ENCODE data around the gene SKIDA1. TPM values are rescaled to one million over a fixed set of nuclear protein-coding genes. Genes with fewer than 3 reads are reported as not detected.
A peak's percentile ranks its signal among the peaks of the same experiment; 100 is the strongest.

SKIDA1 gene
- total RNA-seq, 1 donor from 2014 or later, result 1.4 TPM

GRCh38 chr10:21517134-21518031 lies 8.1 kb downstream of the SKIDA1 start:
- DNase-seq (ENCODE audit: low read depth in 2 of 2), result peak; percentile 48 to 60

GRCh38 chr10:21516242-21517131 lies 9.0 kb downstream of the SKIDA1 start:
- peak; percentile 63 to 80 for DNase-seq (ENCODE audit: low read depth in 2 of 2)

- peak in 1 of 2 donors; percentile 28 for DNase-seq (ENCODE audit: low read depth in 2 of 2)
These were observed 9.9 kb downstream of the SKIDA1 start for GRCh38 chr10:21515361-21516241.

DNA sequence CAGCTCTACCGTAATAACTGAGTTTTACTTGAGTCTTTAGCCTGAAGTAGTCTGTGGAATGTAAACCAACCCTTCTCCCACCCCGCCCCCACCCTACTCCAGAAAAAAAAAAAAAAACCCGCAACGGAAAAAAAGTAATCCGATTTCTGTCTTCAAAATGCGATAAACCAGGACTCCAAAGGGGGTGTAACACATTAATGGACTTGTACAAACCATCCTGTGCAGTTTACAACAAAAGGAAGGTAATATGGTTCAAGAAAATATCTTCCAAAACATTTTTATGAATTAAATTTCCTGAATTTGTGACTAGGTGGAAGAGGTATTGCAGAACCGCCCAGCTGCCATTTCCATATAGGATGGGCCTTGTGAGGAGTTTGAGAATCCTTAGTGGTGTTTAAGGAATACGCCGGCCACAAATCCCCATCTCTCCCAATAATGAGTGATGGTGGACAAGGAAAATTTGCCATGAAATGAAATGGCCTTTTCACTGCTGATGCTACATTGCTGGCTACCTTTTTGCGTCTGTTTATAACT lies 10.6 kb downstream of the SKIDA1 start:
- no peak for DNase-seq (ENCODE audit: low read depth in 2 of 2)

- DNase-seq (ENCODE audit: low read depth in 2 of 2), result peak in 1 of 2 donors; percentile 30
These were observed 11.2 kb downstream of the SKIDA1 start for GRCh38 chr10:21514129-21514817.

GRCh38 chr10:21513405-21513788 lies 12.1 kb downstream of the SKIDA1 start:
- DNase-seq (ENCODE audit: low read depth in 2 of 2), result peak in 1 of 2 donors; percentile 14

GRCh38 chr10:21512573-21513404 lies 12.7 kb downstream of the SKIDA1 start:
- peak in 1 of 2 donors; percentile 36 for DNase-seq (ENCODE audit: low read depth in 2 of 2)

- peak in 1 of 2 donors; percentile 22 for DNase-seq (ENCODE audit: low read depth in 2 of 2)
These were observed 13.4 kb downstream of the SKIDA1 start for GRCh38 chr10:21511946-21512572.

- DNase-seq (ENCODE audit: low read depth in 2 of 2), result no peak
These were observed 14.3 kb downstream of the SKIDA1 start for GRCh38 chr10:21511095-21511570.

GRCh38 chr10:21510241-21511094 lies 15.0 kb downstream of the SKIDA1 start:
- peak in 1 of 2 donors; percentile 34 for DNase-seq (ENCODE audit: low read depth in 2 of 2)

- peak in 1 of 2 donors; percentile 45 for DNase-seq (ENCODE audit: low read depth in 2 of 2)
These were observed 15.9 kb downstream of the SKIDA1 start for GRCh38 chr10:21509341-21510240.

DNA sequence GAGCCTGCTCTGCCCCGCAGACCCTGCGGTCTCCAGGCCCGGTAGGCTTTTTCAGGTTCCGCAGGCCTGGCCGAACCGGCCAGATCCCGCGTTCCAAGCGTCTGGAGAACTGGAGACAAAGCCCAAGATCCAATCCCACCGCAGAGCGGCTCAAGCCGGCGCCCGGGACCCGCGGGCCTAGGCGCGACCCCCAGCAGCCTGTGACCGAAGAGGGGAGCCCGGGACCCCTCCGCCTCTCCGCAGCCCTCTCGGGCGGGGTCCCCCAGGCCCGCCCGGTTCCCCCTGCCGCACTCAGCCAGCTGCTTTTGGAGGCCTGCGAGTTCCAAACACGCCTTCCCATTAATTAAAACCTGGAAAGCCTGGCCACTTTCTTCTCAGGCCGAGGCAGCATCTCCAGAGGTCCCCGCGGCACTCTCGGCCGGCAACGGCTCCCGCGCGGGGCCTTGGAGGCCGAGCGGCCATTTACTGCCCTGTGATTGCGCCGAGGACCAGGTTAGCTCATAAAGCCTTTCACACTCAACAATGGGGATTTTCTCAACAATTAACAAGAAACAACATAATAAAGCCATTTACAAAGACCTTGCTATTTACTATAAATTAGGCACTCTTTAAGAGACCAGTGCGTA lies 16.7 kb downstream of the SKIDA1 start:
- no peak for DNase-seq (ENCODE audit: low read depth in 2 of 2)

GRCh38 chr10:21507150-21507549 lies 18.3 kb downstream of the SKIDA1 start:
- no peak for DNase-seq (ENCODE audit: low read depth in 2 of 2)

DNA sequence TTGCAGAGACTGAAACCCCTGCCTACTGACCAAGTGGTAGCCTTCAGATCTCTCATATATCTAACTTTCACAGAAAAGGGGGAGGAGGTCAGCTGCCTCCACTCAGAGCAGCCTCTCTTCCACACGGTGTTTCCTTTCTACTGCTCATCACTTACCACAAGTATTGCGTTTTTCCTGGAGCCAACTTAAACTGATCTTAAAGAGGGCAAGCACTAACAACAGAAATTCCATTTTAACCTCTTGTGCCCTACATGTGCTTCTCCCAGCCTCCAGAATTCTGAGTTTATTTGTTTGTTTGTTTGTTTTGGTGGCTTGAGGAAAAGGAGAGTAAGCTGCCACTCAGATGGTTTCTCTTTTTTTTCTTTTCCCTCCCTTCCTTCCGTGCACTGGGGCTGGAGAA lies 19.1 kb downstream of the SKIDA1 start:
- no peak for DNase-seq (ENCODE audit: low read depth in 2 of 2)

DNA sequence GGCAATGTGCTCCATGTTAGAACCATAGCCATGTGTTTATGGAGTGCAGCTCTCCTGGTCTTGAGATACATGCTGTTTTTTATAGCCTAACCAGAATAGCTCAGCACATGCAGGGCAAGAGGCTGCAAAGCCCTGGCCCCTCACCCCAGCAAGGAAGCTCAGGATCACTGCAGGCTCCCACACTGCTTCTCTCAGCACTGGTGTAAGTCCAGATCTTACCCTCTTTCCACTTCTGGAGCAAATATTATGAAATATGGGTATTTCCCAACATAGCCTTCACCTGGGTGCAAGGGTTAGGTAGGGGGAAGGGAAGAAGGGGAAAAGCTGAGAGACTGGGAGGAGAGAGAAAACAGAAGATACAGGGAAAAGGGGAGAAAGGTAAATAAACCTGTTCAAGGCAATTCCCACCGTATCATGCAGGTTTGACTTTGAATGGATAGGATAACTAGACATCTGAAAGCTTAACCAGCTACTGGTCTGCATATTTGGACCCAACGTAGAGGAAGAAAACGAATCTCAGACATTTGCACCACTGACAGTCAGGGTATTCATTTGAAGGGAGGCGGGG lies 19.7 kb downstream of the SKIDA1 start:
- DNase-seq (ENCODE audit: low read depth in 2 of 2), result no peak

- no peak for DNase-seq (ENCODE audit: low read depth in 2 of 2)
These were observed 21.9 kb downstream of the SKIDA1 start for GRCh38 chr10:21503542-21503941.
